Endothelial cell of umbilical vein (primary cell): ENCODE data around the gene MRPS35. TPM values are rescaled to one million over a fixed set of nuclear protein-coding genes. Genes with fewer than 3 reads are reported as not detected.

Experiments
- BruUV-seq: library from RNA; stranded (reverse); fragments of 400-500 nt; replicated peaks from 2 replicates; lab custom pipeline; 2021; lab: Mats Ljungman, UMichigan
- CTCF ChIA-PET: fragments of 300-600, 350-600 bp; sonication (Branson Sonifier 250); formaldehyde crosslinking; loops from one replicate; lab custom pipeline; 2021; ENCODE audit warnings: antibody characterized with exemption, inconsistent platforms; lab: Charles Lee
- POLR2A ChIA-PET: fragments of 300-600, 350-600 bp; sonication (Branson Sonifier 250); formaldehyde crosslinking; loops from one replicate; lab custom pipeline; 2021; ENCODE audit warnings: antibody characterized with exemption, inconsistent platforms; lab: Charles Lee
- DNase-seq: peaks from one replicate; pipeline ENCODE4 v3.0.0-alpha.2; 2011; ENCODE audit warnings: low read depth, low spot score
- FAIRE-seq: peaks from 2 replicates; lab custom pipeline; 2011; peaks lifted over from hg19 to GRCh38; lab: Jason Lieb, UNC
- H2AFZ ChIP-seq: 2 replicates; pipeline ENCODE4 v1.6.0; 2012; ENCODE audit warnings: low read depth, low read length, control low read depth, inconsistent platforms
- H3K27ac ChIP-seq: 2 replicates; pipeline ENCODE4 v1.5.1; 2011; ENCODE audit warnings: low read depth, mild to moderate bottlenecking, control low read depth, low read length, moderate library complexity; ENCODE audit not compliant: insufficient read depth
- H3K27me3 ChIP-seq, 2 experiments: 2 replicates each; pipeline versions ENCODE4 v1.6.0 to v1.6.1; 2011; ENCODE audit warnings: low read length in 2 of 2, mixed read lengths in 1 of 2; ENCODE audit not compliant: control insufficient read depth in 2 of 2, insufficient read depth in 2 of 2
- H3K36me3 ChIP-seq, 2 experiments: 2 replicates in 1 of 2; 3 replicates in 1 of 2; pipeline ENCODE4 v1.5.1; 2011; ENCODE audit warnings: low read length in 2 of 2, mild to moderate bottlenecking in 1 of 2, moderate library complexity in 1 of 2; ENCODE audit not compliant: control insufficient read depth in 2 of 2, insufficient read depth in 2 of 2; ENCODE audit errors: extremely low read depth in 1 of 2
- H3K4me1 ChIP-seq: 3 replicates; pipeline ENCODE4 v1.5.1; 2011; ENCODE audit warnings: mild to moderate bottlenecking, low read length; ENCODE audit not compliant: control insufficient read depth, insufficient read depth; ENCODE audit errors: extremely low read depth
- H3K4me2 ChIP-seq: 2 replicates; pipeline ENCODE4 v1.6.1; 2011; ENCODE audit warnings: low read length, control low read depth, mixed read lengths; ENCODE audit not compliant: insufficient read depth
- H3K4me3 ChIP-seq, 3 experiments: fragments of 200-600 bp in 1 of 3; sonication (generic), shearing (Covaris generic) in 1 of 3; replicated peaks in 1 of 3; 2 replicates each; pipeline ENCODE4 v1.5.1; 2011 to 2016; ENCODE audit warnings: control low read depth in 3 of 3, low read length in 3 of 3, mild to moderate bottlenecking in 2 of 3, inconsistent platforms in 1 of 3, low read depth in 1 of 3, moderate library complexity in 1 of 3; ENCODE audit not compliant: insufficient read depth in 1 of 3
- H3K79me2 ChIP-seq: 2 replicates; pipeline ENCODE4 v1.6.0; 2012; ENCODE audit warnings: low read length, inconsistent platforms; ENCODE audit not compliant: control insufficient read depth, insufficient read depth
- H3K9ac ChIP-seq: replicated peaks from 2 replicates; pipeline ENCODE3; 2011; ENCODE audit warnings: low read length, control low read depth; ENCODE audit not compliant: insufficient read depth; ENCODE audit errors: extremely low read depth
- H3K9me1 ChIP-seq: replicated peaks from 3 replicates; pipeline ENCODE4 v1.6.0; 2011; ENCODE audit warnings: mild to moderate bottlenecking, low read length; ENCODE audit not compliant: control insufficient read depth, insufficient read depth; ENCODE audit errors: extremely low read depth
- H3K9me3 ChIP-seq: replicated peaks from 2 replicates; pipeline ENCODE4 v1.5.1; 2012; ENCODE audit warnings: low read length, inconsistent platforms; ENCODE audit not compliant: control insufficient read depth, insufficient read depth
- H4K20me1 ChIP-seq: replicated peaks from 2 replicates; pipeline ENCODE3; 2011; ENCODE audit warnings: mild to moderate bottlenecking, low read length; ENCODE audit not compliant: control insufficient read depth, insufficient read depth; ENCODE audit errors: extremely low read depth
- EZH2 ChIP-seq: IDR thresholded peaks from 2 replicates; pipeline ENCODE4 v1.6.1; 2012; ENCODE audit warnings: borderline replicate concordance, low read depth, mild to moderate bottlenecking, moderate library complexity, low read length, inconsistent platforms; ENCODE audit not compliant: severe bottlenecking
- FOS ChIP-seq: IDR thresholded peaks from 2 replicates; pipeline ENCODE4 v1.6.1; 2011; ENCODE audit warnings: mild to moderate bottlenecking, low read length, moderate library complexity, borderline replicate concordance; ENCODE audit not compliant: insufficient read depth
- GATA2 ChIP-seq: IDR thresholded peaks from 2 replicates; pipeline ENCODE4 v1.7.0; 2011; ENCODE audit warnings: low read depth, mild to moderate bottlenecking, moderate library complexity, mixed read lengths, low read length; ENCODE audit not compliant: insufficient read length, insufficient read depth
- JUN ChIP-seq: IDR thresholded peaks from 2 replicates; pipeline ENCODE4 v1.6.1; 2011; ENCODE audit warnings: borderline replicate concordance, low read depth; ENCODE audit not compliant: insufficient read length, insufficient read depth
- MYC ChIP-seq: IDR thresholded peaks from one replicate; pipeline ENCODE4 v1.6.1; 2011; ENCODE audit warnings: mild to moderate bottlenecking, low read depth, low read length
- POLR2A ChIP-seq: IDR thresholded peaks from 2 replicates; pipeline ENCODE4 v1.6.1; 2012; ENCODE audit warnings: low read depth, mild to moderate bottlenecking, control low read depth, low read length
- POLR2AphosphoS5 ChIP-seq: IDR thresholded peaks from 2 replicates; pipeline ENCODE4 v1.6.1; 2012; ENCODE audit warnings: low read depth, mild to moderate bottlenecking, control low read depth, low read length, moderate library complexity; ENCODE audit not compliant: insufficient read depth
- dilution Hi-C: fragments of 300-500 bp; cut with MboI; formaldehyde crosslinking; loops from one replicate; pipeline ENCODE4 v1.15.0; 2019; ENCODE audit warnings: low sequenced_read_pairs; ENCODE audit not compliant: extremely low pct_ligation_motif_present
- intact Hi-C: fragments of 100-400 bp; cut with micrococcal nuclease; formaldehyde crosslinking; loops from one replicate; pipeline ENCODE4 v1.10.0; 2022
- polyA plus RNA-seq, 4 experiments: library from polyadenylated mRNA; depleted of rRNA in 3 of 4; stranded (reverse) in 3 of 4; unstranded in 1 of 4; fragments of >200 nt; gene quantifications; 2 replicates each; pipeline versions ENCODE4 v1.2.1 to v1.2.3, GENCODE V29; 2011 to 2012; ENCODE audit warnings: missing spikeins in 1 of 4
- total RNA-seq: library from RNA; stranded (reverse); gene quantifications from 2 replicates; pipeline ENCODE4 v1.2.3, GENCODE V29; 2021
- TF ChIP-seq, protein P1 (sequence below), 2 donors: IDR thresholded peaks; 1 replicate in 1 of 2; 2 replicates in 1 of 2; pipeline ENCODE4 v1.5.1; 2011; ENCODE audit warnings: low read length in 2 of 2, mild to moderate bottlenecking in 2 of 2, moderate library complexity in 2 of 2, control low read depth in 1 of 2, inconsistent platforms in 1 of 2, low read depth in 1 of 2; ENCODE audit not compliant: insufficient read depth in 1 of 2; ENCODE audit errors: extremely low read depth in 1 of 2
- TF ChIP-seq, protein P2 (sequence below): IDR thresholded peaks from 2 replicates; pipeline ENCODE4 v1.6.1; 2011; ENCODE audit not compliant: insufficient read depth, insufficient read length

The MRPS35 gene
- total and polyA plus RNA-seq, 2 donors (not counting 3 experiments of a cell fraction or from before 2014, with no cell fraction given) = 22.7 to 38.6 TPM

DNA sequence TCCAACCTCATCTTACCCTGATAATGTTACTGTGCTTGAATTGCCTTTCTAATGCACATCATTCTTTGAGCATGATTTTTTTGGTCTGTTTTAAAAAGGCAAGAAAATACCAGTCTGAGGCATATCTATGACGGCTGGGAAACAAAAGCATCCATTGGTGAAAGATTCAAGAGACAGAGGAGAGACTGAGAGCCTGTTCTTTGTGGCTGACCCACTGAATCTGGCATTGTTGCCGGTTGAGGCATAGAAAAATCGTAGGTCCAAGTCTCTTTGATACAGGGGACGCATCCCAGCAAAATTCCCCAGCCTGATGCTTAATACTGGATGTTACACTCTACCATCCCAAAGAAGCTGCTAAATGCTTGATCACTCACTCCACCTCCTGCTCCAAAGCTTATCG, 66.5 kb downstream of the MRPS35 start:
- CTCF ChIA-PET = no interaction called here
- no peaks in the 10 kb centered on the region for H3K9me1 ChIP-seq
- intact Hi-C loops = no loop called here
- no peaks in the 10 kb centered on the region for H4K20me1 ChIP-seq
- DNase-seq (no peak), FAIRE-seq (no peak)
- POLR2A ChIA-PET = no interaction called here
- no peak for TF ChIP-seq JUN
- TF ChIP-seq GATA2 = no peak
- no peak for TF ChIP-seq FOS
- TF ChIP-seq, protein P1, sequence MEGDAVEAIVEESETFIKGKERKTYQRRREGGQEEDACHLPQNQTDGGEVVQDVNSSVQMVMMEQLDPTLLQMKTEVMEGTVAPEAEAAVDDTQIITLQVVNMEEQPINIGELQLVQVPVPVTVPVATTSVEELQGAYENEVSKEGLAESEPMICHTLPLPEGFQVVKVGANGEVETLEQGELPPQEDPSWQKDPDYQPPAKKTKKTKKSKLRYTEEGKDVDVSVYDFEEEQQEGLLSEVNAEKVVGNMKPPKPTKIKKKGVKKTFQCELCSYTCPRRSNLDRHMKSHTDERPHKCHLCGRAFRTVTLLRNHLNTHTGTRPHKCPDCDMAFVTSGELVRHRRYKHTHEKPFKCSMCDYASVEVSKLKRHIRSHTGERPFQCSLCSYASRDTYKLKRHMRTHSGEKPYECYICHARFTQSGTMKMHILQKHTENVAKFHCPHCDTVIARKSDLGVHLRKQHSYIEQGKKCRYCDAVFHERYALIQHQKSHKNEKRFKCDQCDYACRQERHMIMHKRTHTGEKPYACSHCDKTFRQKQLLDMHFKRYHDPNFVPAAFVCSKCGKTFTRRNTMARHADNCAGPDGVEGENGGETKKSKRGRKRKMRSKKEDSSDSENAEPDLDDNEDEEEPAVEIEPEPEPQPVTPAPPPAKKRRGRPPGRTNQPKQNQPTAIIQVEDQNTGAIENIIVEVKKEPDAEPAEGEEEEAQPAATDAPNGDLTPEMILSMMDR (IDR thresholded peaks at IDR 0.05; ENCODE audit: extremely low read depth in 1 of 2, insufficient read depth in 1 of 2, low read depth in 1 of 2, low read length in 2 of 2) = no peak
- TF ChIP-seq POLR2A = no peak
- TF ChIP-seq, protein P2, sequence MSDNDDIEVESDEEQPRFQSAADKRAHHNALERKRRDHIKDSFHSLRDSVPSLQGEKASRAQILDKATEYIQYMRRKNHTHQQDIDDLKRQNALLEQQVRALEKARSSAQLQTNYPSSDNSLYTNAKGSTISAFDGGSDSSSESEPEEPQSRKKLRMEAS = no peak
- TF ChIP-seq EZH2 = no peak
- no peak for TF ChIP-seq MYC
- no peak for TF ChIP-seq POLR2AphosphoS5
- no peaks in the 10 kb centered on the region for H3K9me3 ChIP-seq
- H3K27ac ChIP-seq = no peak overlapping the region
- no TSS peak for BruUV-seq
- peaks cover 16% of the 10 kb centered on the region for H3K79me2 ChIP-seq
- H3K27me3 ChIP-seq = no peaks in the 10 kb centered on the region
- no peak overlapping the region for H3K4me3 ChIP-seq
- no peak overlapping the region for H3K4me2 ChIP-seq
- H2AFZ ChIP-seq = no peak overlapping the region
- peaks cover 37% of the 10 kb centered on the region for H3K4me1 ChIP-seq
- H3K36me3 ChIP-seq = no peaks in the 10 kb centered on the region
- dilution Hi-C loops = no loop called here
- H3K9ac ChIP-seq = no peak overlapping the region
